ENCODE measurements around the gene MORF4L1.
A peak's percentile ranks its signal among the peaks of the same experiment; 100 is the strongest.
"Not testable (repeated sequence)": the region's sequence is repeated elsewhere in the genome, so short reads cannot be mapped to it uniquely, and the experiment has no call there.

MORF4L1 gene

GRCh38 chr15:78872155-78872971 lies at the start of gene MORF4L1:
TSS of gene MORF4L1 (plus strand) at chr15:78872890. CDS start at chr15:78873018, 128 bp downstream.
- peak; percentile 91 to 93 for DNase-seq

- no peak for DNase-seq
Measured at GRCh38 chr15:78828920-78829319, 43.8 kb upstream of the MORF4L1 start.

- DNase-seq: no peak
Measured at GRCh38 chr15:78830514-78831228, 42.0 kb upstream of the MORF4L1 start.

- no peak for DNase-seq
Measured at GRCh38 chr15:78831229-78832207, 41.2 kb upstream of the MORF4L1 start.

GRCh38 chr15:78836333-78836732 lies 36.4 kb upstream of the MORF4L1 start:
- no peak for DNase-seq

- no peak for DNase-seq
Measured at GRCh38 chr15:78837131-78837530, 35.6 kb upstream of the MORF4L1 start.

GRCh38 chr15:78837543-78837942 lies 35.1 kb upstream of the MORF4L1 start:
- DNase-seq: no peak

GRCh38 chr15:78838489-78838888 lies 34.2 kb upstream of the MORF4L1 start:
- no peak for DNase-seq

GRCh38 chr15:78839151-78839550 lies 33.5 kb upstream of the MORF4L1 start:
- DNase-seq: not testable (repeated sequence)

- no peak for DNase-seq
Measured at GRCh38 chr15:78840661-78841375, 31.9 kb upstream of the MORF4L1 start.

- DNase-seq: no peak
Measured at GRCh38 chr15:78841376-78841706, 31.3 kb upstream of the MORF4L1 start.

- DNase-seq: no peak
Measured at GRCh38 chr15:78841891-78842290, 30.8 kb upstream of the MORF4L1 start.

- no peak for DNase-seq
Measured at GRCh38 chr15:78842519-78842918, 30.2 kb upstream of the MORF4L1 start.

GRCh38 chr15:78846906-78847305 lies 25.8 kb upstream of the MORF4L1 start:
- not testable (repeated sequence) for DNase-seq

- not testable (repeated sequence) for DNase-seq
Measured at GRCh38 chr15:78847387-78847906, 25.2 kb upstream of the MORF4L1 start.

GRCh38 chr15:78850352-78850751 lies 22.3 kb upstream of the MORF4L1 start:
- DNase-seq: no peak

- DNase-seq: no peak
Measured at GRCh38 chr15:78850941-78851755, 21.5 kb upstream of the MORF4L1 start.

GRCh38 chr15:78853500-78853899 lies 19.2 kb upstream of the MORF4L1 start:
- DNase-seq: no peak

- no peak for DNase-seq
Measured at GRCh38 chr15:78854833-78855372, 17.8 kb upstream of the MORF4L1 start.

- no peak for DNase-seq
Measured at GRCh38 chr15:78855746-78856145, 16.9 kb upstream of the MORF4L1 start.
